HepG2 (cell line): ENCODE results near the gene RBBP8NL. TPM values are rescaled to one million over a fixed set of nuclear protein-coding genes. Genes with fewer than 3 reads are reported as not detected.

Source experiments
- AKAP8 ChIP-seq: sonication (generic); formaldehyde crosslinking; IDR thresholded peaks from 2 replicates; pipeline ENCODE4 v1.5.1; 2020; ENCODE audit warnings: mild to moderate bottlenecking, missing genetic modification reagents
- ARNT2 ChIP-seq: sonication (generic); formaldehyde crosslinking; IDR thresholded peaks from 2 replicates; pipeline ENCODE4 v1.8.0; 2022; ENCODE audit warnings: mild to moderate bottlenecking, low read depth, missing genetic modification reagents, moderate library complexity
- BCLAF1 ChIP-seq: fragments of 450-650 bp; IDR thresholded peaks from 2 replicates; pipeline ENCODE4 v1.6.1; 2017; ENCODE audit warnings: mild to moderate bottlenecking
- CBX5 ChIP-seq: sonication (generic); formaldehyde crosslinking; IDR thresholded peaks from 2 replicates; pipeline ENCODE4 v1.4.0; 2020; ENCODE audit warnings: missing genetic modification reagents, borderline replicate concordance
- CCAR2 ChIP-seq: fragments of 200-400 bp; formaldehyde crosslinking; optimal IDR thresholded peaks from 2 replicates; pipeline ENCODE3; 2018; ENCODE audit warnings: low read depth, mild to moderate bottlenecking, low read length, moderate library complexity
- ETS1 ChIP-seq: sonication (generic); formaldehyde crosslinking; IDR thresholded peaks from 2 replicates; pipeline ENCODE4 v1.4.0; 2020; ENCODE audit warnings: missing genetic modification reagents
- FOXJ3 ChIP-seq: sonication (generic); formaldehyde crosslinking; IDR thresholded peaks from 2 replicates; pipeline ENCODE4 v1.4.0; 2020; ENCODE audit warnings: missing genetic modification reagents, mild to moderate bottlenecking, borderline replicate concordance
- HNRNPLL ChIP-seq: fragments of 200-400 bp; formaldehyde crosslinking; IDR thresholded peaks from 2 replicates; pipeline ENCODE4 v1.6.1; 2017; ENCODE audit warnings: mild to moderate bottlenecking, low read depth, low read length; ENCODE audit not compliant: poor library complexity, severe bottlenecking
- MLLT10 ChIP-seq: sonication (generic); formaldehyde crosslinking; IDR thresholded peaks from 2 replicates; pipeline ENCODE4 v1.4.0; 2020; ENCODE audit warnings: missing genetic modification reagents
- THAP8 ChIP-seq: sonication (generic); formaldehyde crosslinking; IDR thresholded peaks from 2 replicates; pipeline ENCODE4 v1.5.1; 2020; ENCODE audit warnings: missing genetic modification reagents, mild to moderate bottlenecking, borderline replicate concordance
- TOPORS ChIP-seq: sonication (generic); formaldehyde crosslinking; IDR thresholded peaks from 2 replicates; pipeline ENCODE4 v1.8.0; 2023; ENCODE audit warnings: mild to moderate bottlenecking, missing genetic modification reagents
- XBP1 ChIP-seq: sonication (generic); formaldehyde crosslinking; IDR thresholded peaks from 2 replicates; pipeline ENCODE4 v1.5.0; 2020; ENCODE audit warnings: missing genetic modification reagents
- ZHX1 ChIP-seq: sonication (generic); formaldehyde crosslinking; IDR thresholded peaks from 2 replicates; pipeline ENCODE4 v1.8.1; 2022; ENCODE audit warnings: low read depth, mild to moderate bottlenecking, missing genetic modification reagents
- ZNF121 ChIP-seq: sonication (generic); formaldehyde crosslinking; IDR thresholded peaks from 2 replicates; pipeline ENCODE4 v1.5.0; 2020; ENCODE audit warnings: mild to moderate bottlenecking, missing genetic modification reagents
- ZNF205 ChIP-seq: IDR thresholded peaks from 2 replicates; pipeline ENCODE4 v1.6.1; 2018; ENCODE audit warnings: missing biosample characterization, missing genetic modification reagents
- ZNF235 ChIP-seq: sonication (generic); formaldehyde crosslinking; IDR thresholded peaks from 2 replicates; pipeline ENCODE4 v1.8.1; 2023; ENCODE audit warnings: mild to moderate bottlenecking, missing genetic modification reagents, borderline replicate concordance
- ZNF24 ChIP-seq: fragments of 450-650 bp; IDR thresholded peaks from 2 replicates; pipeline ENCODE4 v1.6.1; 2017; ENCODE audit warnings: antibody characterized with exemption, mild to moderate bottlenecking
- ZNF496 ChIP-seq: sonication (generic); formaldehyde crosslinking; IDR thresholded peaks from 2 replicates; pipeline ENCODE4 v1.8.1; 2023; ENCODE audit warnings: mild to moderate bottlenecking, moderate library complexity, missing genetic modification reagents; ENCODE audit not compliant: insufficient replicate concordance
- ZNF652 ChIP-seq: IDR thresholded peaks from 2 replicates; pipeline ENCODE4 v1.6.1; 2016; ENCODE audit warnings: low read depth, borderline replicate concordance
- polyA plus RNA-seq, 8 experiments: library from polyadenylated mRNA; depleted of rRNA in 3 of 8; stranded (reverse) in 7 of 8; unstranded in 1 of 8; fragments of >200 nt; fragmentation: Illumina TruSeq in 4 of 8; extraction: Trizol in 4 of 8; gene quantifications; 2 replicates each; pipeline versions ENCODE4 v1.2.1 to v1.2.3, GENCODE V29; 2011 to 2016; ENCODE audit warnings: low read depth in 4 of 8, missing spikeins in 1 of 8, mixed read lengths in 1 of 8; ENCODE audit not compliant: insufficient read depth in 1 of 8
- total RNA-seq, 5 experiments: library from RNA; depleted of rRNA; stranded (reverse); fragments of >200 nt; fragmentation: Illumina TruSeq; extraction: Trizol; gene quantifications; 2 replicates each; pipeline ENCODE4 v1.2.3, GENCODE V29; 2016; ENCODE audit warnings: low read depth in 1 of 5
- TF ChIP-seq, protein P1 (sequence below): IDR thresholded peaks from 2 replicates; pipeline ENCODE4 v1.6.1; 2016; ENCODE audit warnings: missing compliant biosample characterization, missing genetic modification reagents, borderline replicate concordance

Gene RBBP8NL
- total and polyA plus RNA-seq, 2 of the 13 experiments (the other 11 are each of a cell fraction or from before 2014, with no cell fraction given): 0.69 to 0.86 TPM

- TF ChIP-seq ETS1 (CRISPR knock-in tag): peak; percentile 27; the same call in 1 of the 2 replicates
- peak; percentile 56; the same call in 1 of the 2 replicates for TF ChIP-seq THAP8
- no peak for TF ChIP-seq BCLAF1
- TF ChIP-seq ZNF121 (CRISPR knock-in tag): no peak
- TF ChIP-seq ZNF496 (CRISPR knock-in tag): no peak
- TF ChIP-seq CBX5 (CRISPR knock-in tag): peak; percentile 7; the same call in 1 of the 2 replicates
- no peak for TF ChIP-seq CCAR2
- TF ChIP-seq, protein P1, sequence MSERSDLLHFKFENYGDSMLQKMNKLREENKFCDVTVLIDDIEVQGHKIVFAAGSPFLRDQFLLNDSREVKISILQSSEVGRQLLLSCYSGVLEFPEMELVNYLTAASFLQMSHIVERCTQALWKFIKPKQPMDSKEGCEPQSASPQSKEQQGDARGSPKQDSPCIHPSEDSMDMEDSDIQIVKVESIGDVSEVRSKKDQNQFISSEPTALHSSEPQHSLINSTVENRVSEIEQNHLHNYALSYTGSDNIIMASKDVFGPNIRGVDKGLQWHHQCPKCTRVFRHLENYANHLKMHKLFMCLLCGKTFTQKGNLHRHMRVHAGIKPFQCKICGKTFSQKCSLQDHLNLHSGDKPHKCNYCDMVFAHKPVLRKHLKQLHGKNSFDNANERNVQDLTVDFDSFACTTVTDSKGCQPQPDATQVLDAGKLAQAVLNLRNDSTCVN (CRISPR knock-in tag): no peak
- TF ChIP-seq TOPORS (CRISPR knock-in tag): no peak
- TF ChIP-seq AKAP8 (CRISPR knock-in tag): peak; percentile 36; the same call in 1 of the 2 replicates
- peak; percentile 38 for TF ChIP-seq ARNT2
- peak; percentile 79; the same call in 1 of the 2 replicates for TF ChIP-seq ZHX1 (CRISPR knock-in tag)
- TF ChIP-seq HNRNPLL: peak; percentile 63
- TF ChIP-seq ZNF235 (CRISPR knock-in tag): 0 out of 2 replicates have a peak, but pooled peaks have one; percentile 64
- peak; percentile 84 for TF ChIP-seq ZNF205
- peak; percentile 70; the same call in 1 of the 2 replicates for TF ChIP-seq FOXJ3 (CRISPR knock-in tag)
- TF ChIP-seq ZNF24: peak; percentile 38; the same call in 1 of the 2 replicates
- TF ChIP-seq ZNF652 (CRISPR knock-in tag): peak; percentile 76
- no peak for TF ChIP-seq MLLT10
- no peak for TF ChIP-seq XBP1 (CRISPR knock-in tag)
Observed at GRCh38 chr20:62367633-62368391, 59.5 kb downstream of the RBBP8NL start (continued).
